Naive thymus-derived CD4-positive, alpha-beta T cell (primary cell): ENCODE data around the gene TMEM239. TPM values are rescaled to one million over a fixed set of nuclear protein-coding genes. Genes with fewer than 3 reads are reported as not detected.

Source experiments
- ATAC-seq: fragments of 150-1000 bp; cut with Tn5 transposase; 2 replicates; pipeline ENCODE4 v1.10.0; 2021; ENCODE audit warnings: mild to moderate bottlenecking, moderate library complexity
- CTCF ChIA-PET: fragments of 350-600 bp; sonication (Branson Sonifier 250); formaldehyde crosslinking; loops from one replicate; lab custom pipeline; 2021; ENCODE audit warnings: antibody characterized with exemption; lab: Charles Lee
- POLR2A ChIA-PET: fragments of 350-600 bp; sonication (Branson Sonifier 250); formaldehyde crosslinking; loops from one replicate; lab custom pipeline; 2021; ENCODE audit warnings: antibody characterized with exemption, inconsistent platforms; lab: Charles Lee
- DNase-seq, 9 donors: peaks; one replicate each; pipeline versions ENCODE4 v3.0.0 to v3.0.0-alpha.2; 2020 to 2022; ENCODE audit warnings: mixed read lengths in 1 of 9
- H3K27ac ChIP-seq: one replicate; pipeline ENCODE4 v1.7.0; 2013; ENCODE audit warnings: mild to moderate bottlenecking, low read depth, low read length, moderate library complexity
- H3K27me3 ChIP-seq, 2 donors: one replicate each; pipeline ENCODE4 v1.7.0; 2013; ENCODE audit warnings: low read length in 2 of 2, mild to moderate bottlenecking in 2 of 2, moderate library complexity in 2 of 2; ENCODE audit not compliant: control insufficient read depth in 2 of 2, insufficient read depth in 2 of 2
- H3K36me3 ChIP-seq, 3 experiments: 1 replicate in 2 of 3; 2 replicates in 1 of 3; pipeline ENCODE4 v1.7.0; 2013; ENCODE audit warnings: low read length in 3 of 3, mild to moderate bottlenecking in 3 of 3, moderate library complexity in 1 of 3; ENCODE audit not compliant: insufficient read depth in 3 of 3, control insufficient read depth in 2 of 3
- H3K4me1 ChIP-seq, 2 donors: one replicate each; pipeline ENCODE4 v1.7.0; 2013; ENCODE audit warnings: low read length in 2 of 2, mild to moderate bottlenecking in 2 of 2, moderate library complexity in 1 of 2; ENCODE audit not compliant: control insufficient read depth in 2 of 2, insufficient read depth in 2 of 2
- H3K4me3 ChIP-seq: 2 replicates; pipeline ENCODE4 v1.7.0; 2013; ENCODE audit warnings: mild to moderate bottlenecking, low read length
- H3K9me3 ChIP-seq, 3 experiments: 1 replicate in 2 of 3; 2 replicates in 1 of 3; pipeline ENCODE4 v1.7.0; 2013; ENCODE audit warnings: low read length in 3 of 3; ENCODE audit not compliant: control insufficient read depth in 2 of 3
- H3K27ac Mint-ChIP-seq, 9 donors: one replicate each; pipeline ENCODE4 v1.8.0; 2020 to 2022; ENCODE audit warnings: mixed read lengths in 9 of 9, mild to moderate bottlenecking in 8 of 9, moderate library complexity in 5 of 9, inconsistent platforms in 2 of 9
- H3K27me3 Mint-ChIP-seq, 5 donors: one replicate each; pipeline ENCODE4 v1.8.0; 2021 to 2022; ENCODE audit warnings: mixed read lengths in 5 of 5, mild to moderate bottlenecking in 1 of 5
- H3K36me3 Mint-ChIP-seq, 5 donors: one replicate each; pipeline ENCODE4 v1.8.0; 2020 to 2022; ENCODE audit warnings: mixed read lengths in 5 of 5, mild to moderate bottlenecking in 3 of 5, inconsistent platforms in 1 of 5
- H3K4me1 Mint-ChIP-seq, 7 donors: one replicate each; pipeline ENCODE4 v1.8.0; 2020 to 2022; ENCODE audit warnings: mixed read lengths in 7 of 7, mild to moderate bottlenecking in 3 of 7, inconsistent platforms in 1 of 7
- H3K4me3 Mint-ChIP-seq, 10 donors: one replicate each; pipeline ENCODE4 v1.8.0; 2020 to 2022; ENCODE audit warnings: mild to moderate bottlenecking in 10 of 10, mixed read lengths in 10 of 10, moderate library complexity in 6 of 10, inconsistent platforms in 2 of 10
- H3K9me3 Mint-ChIP-seq, 11 donors: one replicate each; pipeline ENCODE4 v1.8.0; 2020 to 2022; ENCODE audit warnings: mixed read lengths in 11 of 11, mild to moderate bottlenecking in 4 of 11, inconsistent platforms in 1 of 11, moderate library complexity in 1 of 11
- intact Hi-C, 2 donors: fragments of 100-400 bp; cut with micrococcal nuclease; formaldehyde crosslinking; loops; one replicate each; pipeline ENCODE4 v1.15.1; 2023
- polyA plus RNA-seq, 2 donors: library from polyadenylated mRNA; unstranded; fragments of 300-500 nt; fragmentation: Illumina TruSeq; gene quantifications; one replicate each; pipeline ENCODE4 v1.2.3, GENCODE V29; 2021
- total RNA-seq, 6 experiments: library from RNA in 5 of 6; stranded (reverse) in 5 of 6; gene quantifications; 1 replicate in 5 of 6; 2 replicates in 1 of 6; pipeline ENCODE4 v1.2.3 and lab custom pipeline; 2021 to 2026

TMEM239 gene
- total and polyA plus RNA-seq, 7 experiments from 2014 or later, result not detected

DNA sequence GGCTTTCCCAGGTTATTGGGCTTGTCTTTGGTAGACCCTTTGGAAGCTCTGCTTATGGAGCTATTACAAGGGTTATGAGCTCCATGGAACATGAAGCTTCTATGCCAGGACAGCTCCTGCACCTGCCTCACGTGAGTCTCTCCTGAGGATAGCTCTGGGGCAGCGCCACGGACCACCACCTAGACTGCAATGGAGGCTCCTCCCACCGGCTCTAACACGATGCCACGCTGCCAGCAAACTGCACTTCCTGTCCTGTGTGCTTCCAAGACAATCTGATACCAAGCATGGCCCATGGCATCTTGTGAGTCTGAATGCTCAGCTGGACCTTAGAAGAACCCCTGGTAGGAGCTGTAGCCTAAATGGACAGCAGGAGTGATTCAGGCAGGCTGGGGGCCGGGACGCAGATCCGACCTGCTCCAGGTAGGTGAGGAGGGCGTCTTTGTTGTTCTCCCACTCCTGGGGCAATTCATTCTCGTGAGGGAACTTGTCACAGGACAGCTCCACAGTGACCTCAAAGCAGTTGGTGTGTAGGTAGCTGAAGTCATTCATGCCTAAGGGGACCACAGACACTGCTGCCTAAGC lies 21.2 kb upstream of the TMEM239 start:
- H3K36me3 ChIP-seq, result no peaks in the 10 kb centered on the region
- DNase-seq (no peak), ATAC-seq (no peak)
- H3K27ac ChIP-seq, result no peak overlapping the region
- Mint-ChIP-seq H3K27ac (no peak overlapping the region), H3K9me3 (no peaks in the 10 kb centered on the region), H3K4me3 (no peak overlapping the region), H3K36me3 (peaks cover 0 to 4% (median 2%) of the 10 kb centered on the region in 5 donors), H3K4me1 (peaks cover 9 to 13% (median 12%) of the 10 kb centered on the region in 7 donors), H3K27me3 (peaks cover 45 to 50% (median 47%) of the 10 kb centered on the region in 5 donors)
- H3K4me1 ChIP-seq, result no peaks in the 10 kb centered on the region
- intact Hi-C loops, result no loop called here
- H3K27me3 ChIP-seq, result peaks cover 0 to 4% of the 10 kb centered on the region in 2 donors
- H3K9me3 ChIP-seq, result no peaks in the 10 kb centered on the region
- ChIA-PET POLR2A (interaction anchor here (0.7 kb wide), 1 partner anchor 352 kb away, joined by 3 read pairs; no protein-coding TSS in a partner anchor), CTCF (no interaction called here)
- no peak overlapping the region for H3K4me3 ChIP-seq

DNA sequence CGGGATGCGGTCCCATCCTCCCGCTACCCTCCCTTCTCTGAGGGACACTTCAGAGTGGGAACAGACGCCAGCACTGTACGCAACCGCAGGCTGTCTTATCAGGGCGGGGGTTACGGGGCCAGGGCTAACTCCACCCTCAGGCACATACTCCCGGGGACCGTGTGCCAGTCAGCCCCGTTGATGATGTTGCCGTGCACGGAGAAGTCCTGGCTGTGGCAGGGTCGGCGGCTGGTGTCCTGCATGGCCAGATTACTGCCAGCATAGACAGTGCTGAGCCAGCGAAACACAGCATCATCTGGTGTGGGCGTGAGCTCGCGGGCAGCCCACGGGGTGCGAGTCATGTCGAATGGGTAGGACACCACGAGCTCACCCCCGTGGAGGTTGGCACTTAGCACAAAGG lies 20.7 kb upstream of the TMEM239 start:
- no peak for DNase-seq
- Mint-ChIP-seq H3K4me3 (no peak overlapping the region), H3K9me3 (no peaks in the 10 kb centered on the region), H3K27ac (no peak overlapping the region), H3K36me3 (peaks cover 0 to 6% (median 4%) of the 10 kb centered on the region in 5 donors), H3K4me1 (peaks cover 11 to 16% (median 15%) of the 10 kb centered on the region in 7 donors), H3K27me3 (peaks cover 45 to 48% (median 48%) of the 10 kb centered on the region in 5 donors)
- peaks cover 0 to 5% of the 10 kb centered on the region in 2 donors for H3K27me3 ChIP-seq
- POLR2A ChIA-PET, result no interaction called here
- intact Hi-C loops, result no loop called here
- no peak overlapping the region for H3K27ac ChIP-seq
- CTCF ChIA-PET, result no interaction called here
- H3K4me3 ChIP-seq, result no peak overlapping the region
- H3K9me3 ChIP-seq, result no peaks in the 10 kb centered on the region
- no peaks in the 10 kb centered on the region for H3K4me1 ChIP-seq
- no peak for ATAC-seq
- H3K36me3 ChIP-seq, result no peaks in the 10 kb centered on the region

DNA sequence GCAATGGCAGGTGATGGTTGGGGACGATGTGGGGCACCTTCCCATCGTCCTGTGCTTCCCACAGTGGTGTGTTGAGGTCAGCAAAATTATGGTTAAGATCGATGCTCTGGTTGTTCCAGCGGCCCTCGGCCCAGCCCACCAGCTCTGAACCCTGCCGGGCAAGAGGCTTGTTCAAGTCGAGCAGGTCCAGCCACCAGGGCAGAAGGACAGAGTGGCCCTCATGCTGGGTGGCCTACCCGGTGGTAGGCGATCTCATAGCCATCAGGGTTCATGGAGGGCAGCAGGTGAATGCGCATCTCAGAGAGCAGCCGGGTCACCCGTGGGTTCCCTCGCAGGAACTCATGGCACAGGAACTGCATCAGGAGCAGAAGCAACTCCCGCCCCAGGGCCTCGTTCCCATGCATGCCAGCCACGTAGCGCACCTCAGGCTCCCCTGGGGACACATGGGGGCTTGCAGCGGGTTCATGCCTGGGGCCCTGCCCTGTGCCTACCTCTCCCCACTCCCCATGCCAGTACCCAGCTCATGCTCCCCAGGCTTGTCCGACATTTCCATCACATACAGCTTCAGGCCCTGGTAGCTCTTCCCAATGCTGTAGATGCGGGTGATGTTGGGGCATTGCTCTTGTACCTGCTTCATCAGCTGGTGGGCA lies 20.0 kb upstream of the TMEM239 start:
- H3K27me3 Mint-ChIP-seq, result peaks cover 49 to 54% (median 49%) of the 10 kb centered on the region in 5 donors
- H3K27ac Mint-ChIP-seq, result no peak overlapping the region
- CTCF ChIA-PET, result no interaction called here
- peaks cover 0 to 4% (median 0%) of the 10 kb centered on the region in 11 donors for H3K9me3 Mint-ChIP-seq
- H3K27me3 ChIP-seq, result peaks cover 0 to 5% of the 10 kb centered on the region in 2 donors
- H3K9me3 ChIP-seq, result no peaks in the 10 kb centered on the region
- H3K27ac ChIP-seq, result no peak overlapping the region
- peaks cover 0 to 6% (median 4%) of the 10 kb centered on the region in 5 donors for H3K36me3 Mint-ChIP-seq
- ATAC-seq (no peak), DNase-seq (no peak)
- peaks cover 17 to 22% (median 21%) of the 10 kb centered on the region in 7 donors for H3K4me1 Mint-ChIP-seq
- H3K4me3 ChIP-seq, result no peak overlapping the region
- intact Hi-C loops, result no loop called here
- no peaks in the 10 kb centered on the region for H3K36me3 ChIP-seq
- H3K4me3 Mint-ChIP-seq, result no peak overlapping the region
- POLR2A ChIA-PET, result no interaction called here
- H3K4me1 ChIP-seq, result peaks cover 0 to 5% of the 10 kb centered on the region in 2 donors

- no peak overlapping the region for H3K27ac Mint-ChIP-seq
- no peak for ATAC-seq
- H3K4me3 Mint-ChIP-seq, result peak overlapping the region in 2 of 10 donors; percentile 21 to 49
- ChIA-PET CTCF (no interaction called here), POLR2A (interaction anchor here (0.7 kb wide), 1 partner anchor 38 kb away, joined by 3 read pairs; no protein-coding TSS in a partner anchor)
- peaks cover 0 to 9% (median 4%) of the 10 kb centered on the region in 5 donors for H3K36me3 Mint-ChIP-seq
- H3K36me3 ChIP-seq, result no peaks in the 10 kb centered on the region
- peaks cover 47 to 57% (median 54%) of the 10 kb centered on the region in 5 donors for H3K27me3 Mint-ChIP-seq
- H3K27me3 ChIP-seq, result peaks cover 0 to 6% of the 10 kb centered on the region in 2 donors
- peaks cover 0 to 7% of the 10 kb centered on the region in 2 donors for H3K4me1 ChIP-seq
- DNase-seq, result no peak
- no peaks in the 10 kb centered on the region for H3K9me3 ChIP-seq
- peaks cover 19 to 29% (median 25%) of the 10 kb centered on the region in 7 donors for H3K4me1 Mint-ChIP-seq
- no peak overlapping the region for H3K27ac ChIP-seq
- intact Hi-C loops, result no loop called here
- H3K4me3 ChIP-seq, result no peak overlapping the region
- H3K9me3 Mint-ChIP-seq, result peaks cover 0 to 4% (median 0%) of the 10 kb centered on the region in 11 donors
Observed at GRCh38 chr20:2797136-2797983, 18.8 kb upstream of the TMEM239 start.

DNA sequence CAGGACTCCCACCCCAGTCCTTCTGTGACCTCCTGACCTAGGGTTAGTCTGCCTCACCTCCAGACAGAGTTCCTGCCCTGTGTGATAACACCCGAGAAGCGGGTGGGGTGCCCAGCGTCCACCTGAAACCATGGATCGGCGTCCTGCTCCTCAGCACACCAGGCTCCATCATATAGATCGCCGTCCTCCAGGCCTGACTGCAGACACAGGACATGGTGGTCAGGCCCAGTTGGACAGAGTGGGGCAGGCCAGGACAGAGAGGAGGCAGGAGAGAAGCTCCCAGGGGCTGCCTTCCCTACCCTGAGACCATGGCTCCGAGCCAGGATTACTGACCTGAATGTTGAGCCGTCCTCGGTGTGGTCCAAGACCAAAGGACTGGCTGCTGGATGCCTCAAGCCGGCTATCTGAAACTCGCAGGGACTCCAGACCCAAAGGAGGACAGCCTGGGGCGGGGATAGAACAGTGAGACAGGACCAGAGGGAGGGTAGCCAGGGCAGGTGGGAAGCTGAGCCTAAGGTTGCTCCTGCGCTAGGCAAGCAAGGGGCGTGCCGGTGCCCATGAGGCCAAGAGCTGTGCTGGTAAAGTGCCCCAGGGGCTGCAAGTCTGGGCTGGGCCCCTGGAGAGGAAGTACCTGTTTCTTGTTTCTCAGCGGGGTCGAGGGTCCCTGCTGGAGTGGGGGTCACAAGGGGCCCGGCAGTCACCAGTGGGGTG lies 17.9 kb upstream of the TMEM239 start:
- Mint-ChIP-seq H3K36me3 (peaks cover 0 to 9% (median 4%) of the 10 kb centered on the region in 5 donors), H3K9me3 (peaks cover 0 to 4% (median 0%) of the 10 kb centered on the region in 11 donors), H3K27me3 (peaks cover 50 to 58% (median 55%) of the 10 kb centered on the region in 5 donors), H3K4me3 (peak overlapping the region in 5 of 10 donors; percentile 7 to 99 (median 36)), H3K4me1 (peaks cover 19 to 29% (median 25%) of the 10 kb centered on the region in 7 donors), H3K27ac (no peak overlapping the region)
- H3K9me3 ChIP-seq, result no peaks in the 10 kb centered on the region
- H3K4me3 ChIP-seq, result no peak overlapping the region
- no peak for DNase-seq
- H3K4me1 ChIP-seq, result peaks cover 0 to 7% of the 10 kb centered on the region in 2 donors
- peaks cover 0 to 12% of the 10 kb centered on the region in 2 donors for H3K27me3 ChIP-seq
- no peak for ATAC-seq
- intact Hi-C loops, result no loop called here
- POLR2A ChIA-PET, result no interaction called here
- CTCF ChIA-PET, result no interaction called here
- H3K27ac ChIP-seq, result no peak overlapping the region
- H3K36me3 ChIP-seq, result no peaks in the 10 kb centered on the region

GRCh38 chr20:2798814-2799213 lies 17.4 kb upstream of the TMEM239 start:
- H3K36me3 ChIP-seq, result no peaks in the 10 kb centered on the region
- CTCF ChIA-PET, result interaction anchor here (1.3 kb wide), 1 partner anchor 8 kb away, joined by 3 read pairs; no protein-coding TSS in a partner anchor
- DNase-seq (no peak), ATAC-seq (no peak)
- Mint-ChIP-seq H3K4me1 (peaks cover 19 to 29% (median 25%) of the 10 kb centered on the region in 7 donors), H3K9me3 (peaks cover 0 to 4% (median 0%) of the 10 kb centered on the region in 11 donors), H3K4me3 (peak overlapping the region in 9 of 10 donors; percentile 11 to 99 (median 90)), H3K27me3 (peaks cover 48 to 57% (median 54%) of the 10 kb centered on the region in 5 donors), H3K36me3 (peaks cover 0 to 9% (median 4%) of the 10 kb centered on the region in 5 donors), H3K27ac (peak overlapping the region in 1 of 9 donors; percentile 3)
- POLR2A ChIA-PET, result interaction anchor here (0.8 kb wide), 1 partner anchor 42 kb away, joined by 3 read pairs; no protein-coding TSS in a partner anchor
- peaks cover 0 to 7% of the 10 kb centered on the region in 2 donors for H3K4me1 ChIP-seq
- intact Hi-C loops, result no loop called here
- no peaks in the 10 kb centered on the region for H3K9me3 ChIP-seq
- H3K27ac ChIP-seq, result no peak overlapping the region
- H3K27me3 ChIP-seq, result peaks cover 0 to 12% of the 10 kb centered on the region in 2 donors
- H3K4me3 ChIP-seq, result no peak overlapping the region
